Osteocyte (in vitro differentiated cells): ENCODE measurements around the gene ZNF592. TPM values are rescaled to one million over a fixed set of nuclear protein-coding genes. Genes with fewer than 3 reads are reported as not detected.

Experiments
- DNase-seq: peaks from one replicate; pipeline ENCODE4 v3.0.0; 2021; ENCODE audit warnings: mixed read lengths; ENCODE audit not compliant: unreplicated experiment; ENCODE audit errors: extremely low spot score
- H3K27ac Mint-ChIP-seq: one replicate; pipeline ENCODE4 v1.8.0; 2021; ENCODE audit warnings: mild to moderate bottlenecking, mixed read lengths; ENCODE audit not compliant: unreplicated experiment
- H3K27me3 Mint-ChIP-seq: one replicate; pipeline ENCODE4 v1.8.0; 2021; ENCODE audit warnings: mixed read lengths; ENCODE audit not compliant: unreplicated experiment
- H3K36me3 Mint-ChIP-seq: one replicate; pipeline ENCODE4 v1.8.0; 2021; ENCODE audit warnings: mixed read lengths; ENCODE audit not compliant: unreplicated experiment
- H3K4me1 Mint-ChIP-seq: one replicate; pipeline ENCODE4 v1.8.0; 2021; ENCODE audit warnings: mixed read lengths; ENCODE audit not compliant: unreplicated experiment
- H3K4me3 Mint-ChIP-seq: one replicate; pipeline ENCODE4 v1.8.0; 2021; ENCODE audit warnings: mild to moderate bottlenecking, moderate library complexity, mixed read lengths; ENCODE audit not compliant: unreplicated experiment
- H3K9me3 Mint-ChIP-seq: one replicate; pipeline ENCODE4 v1.8.0; 2021; ENCODE audit warnings: mixed read lengths; ENCODE audit not compliant: unreplicated experiment
- CTCF ChIP-seq: fragments of 200-600 bp; sonication (generic); IDR thresholded peaks from 2 replicates; pipeline ENCODE4 v1.5.0; 2021; ENCODE audit warnings: antibody characterized with exemption, mild to moderate bottlenecking, moderate library complexity
- total RNA-seq: library from RNA; stranded (reverse); gene quantifications from 2 replicates; pipeline ENCODE4 v1.2.1, GENCODE V29; 2021

Gene ZNF592
- total RNA-seq, 1 donor from 2014 or later = 30.1 TPM

GRCh38 chr15:84810073-84810840 lies 61.9 kb downstream of the ZNF592 start:
- Mint-ChIP-seq H3K36me3 (peaks cover 12% of the 10 kb centered on the region), H3K4me1 (peaks cover 4% of the 10 kb centered on the region), H3K9me3 (no peaks in the 10 kb centered on the region), H3K27ac (no peak overlapping the region), H3K27me3 (no peaks in the 10 kb centered on the region), H3K4me3 (no peak overlapping the region)
- no peak for TF ChIP-seq CTCF
- no peak for DNase-seq

- no peak for DNase-seq
- H3K4me3 Mint-ChIP-seq = no peak overlapping the region
- H3K9me3 Mint-ChIP-seq = no peaks in the 10 kb centered on the region
Measured at GRCh38 chr15:84811151-84811550, 62.8 kb downstream of the ZNF592 start.

GRCh38 chr15:84811828-84812227 lies 63.4 kb downstream of the ZNF592 start:
- DNase-seq = no peak
- Mint-ChIP-seq H3K27ac (no peak overlapping the region), H3K27me3 (no peaks in the 10 kb centered on the region), H3K36me3 (peaks cover 3% of the 10 kb centered on the region), H3K4me3 (no peak overlapping the region), H3K9me3 (no peaks in the 10 kb centered on the region), H3K4me1 (peaks cover 4% of the 10 kb centered on the region)
- TF ChIP-seq CTCF = no peak

More at GRCh38 chr15:84811151-84811550, 62.8 kb downstream of the ZNF592 start:
- H3K27me3 Mint-ChIP-seq = no peaks in the 10 kb centered on the region
- H3K27ac Mint-ChIP-seq = no peak overlapping the region
- peaks cover 7% of the 10 kb centered on the region for H3K36me3 Mint-ChIP-seq
- no peak for TF ChIP-seq CTCF
- H3K4me1 Mint-ChIP-seq = peaks cover 4% of the 10 kb centered on the region

- Mint-ChIP-seq H3K36me3 (peaks cover 3% of the 10 kb centered on the region), H3K27me3 (no peaks in the 10 kb centered on the region), H3K27ac (no peak overlapping the region), H3K9me3 (no peaks in the 10 kb centered on the region), H3K4me1 (peaks cover 4% of the 10 kb centered on the region), H3K4me3 (no peak overlapping the region)
- no peak for DNase-seq
- no peak for TF ChIP-seq CTCF
Measured at GRCh38 chr15:84812842-84813241, 64.5 kb downstream of the ZNF592 start.

- no peaks in the 10 kb centered on the region for H3K9me3 Mint-ChIP-seq
- TF ChIP-seq CTCF = no peak
- H3K27ac Mint-ChIP-seq = no peak overlapping the region
- DNase-seq = no peak
- no peak overlapping the region for H3K4me3 Mint-ChIP-seq
- peaks cover 3% of the 10 kb centered on the region for H3K36me3 Mint-ChIP-seq
- peaks cover 10% of the 10 kb centered on the region for H3K4me1 Mint-ChIP-seq
- no peaks in the 10 kb centered on the region for H3K27me3 Mint-ChIP-seq
Measured at GRCh38 chr15:84813435-84813834, 65.0 kb downstream of the ZNF592 start.
